ENCODE measurements around the gene CDK6. TPM values are rescaled to one million over a fixed set of nuclear protein-coding genes. Genes with fewer than 3 reads are reported as not detected.

Gene CDK6
- total RNA-seq, 1 experiment from 2014 or later, result 10.5 TPM

DNA sequence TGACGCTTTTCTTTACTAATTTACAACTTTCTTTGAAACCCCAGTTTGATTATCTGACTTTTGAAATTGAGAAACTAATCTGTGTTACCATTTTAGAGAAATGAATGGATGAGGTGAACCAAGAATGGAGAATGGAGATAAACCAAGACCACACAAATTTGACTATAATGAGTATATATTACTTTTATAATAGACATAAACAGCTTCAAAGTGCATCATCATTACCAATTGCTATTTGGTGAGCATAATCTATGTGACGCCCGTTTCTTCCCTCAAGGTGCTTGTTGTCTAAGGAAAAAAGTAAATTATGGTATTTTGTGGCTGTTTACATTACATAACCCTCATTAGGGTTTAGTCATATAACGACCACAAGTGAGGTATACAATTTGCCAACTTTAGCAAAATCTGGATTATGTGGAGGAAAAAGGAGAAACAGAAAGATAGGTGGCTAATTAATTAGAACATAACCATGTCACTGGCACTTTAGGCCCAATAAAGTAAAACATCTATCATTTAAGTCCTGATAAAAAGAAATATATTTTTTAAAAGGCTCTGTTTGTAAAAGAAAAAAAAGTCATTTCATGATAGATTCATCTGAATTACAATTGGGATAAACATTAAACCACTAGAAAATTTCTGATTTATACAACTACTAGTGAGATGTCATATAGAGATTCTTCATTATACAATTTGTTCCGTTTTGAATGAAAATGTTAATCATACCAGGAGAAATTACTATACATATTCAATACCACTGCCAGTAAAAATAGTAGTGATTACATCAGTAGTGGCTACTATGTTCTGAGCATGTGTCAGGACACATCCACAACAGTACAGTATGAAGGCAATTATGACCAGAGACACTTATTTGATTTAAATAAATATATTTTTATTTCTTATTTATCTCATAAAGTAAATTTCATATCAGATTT lies 128.0 kb downstream of the CDK6 start:
- DNase-seq (ENCODE audit: low spot score), result no peak
- Histone ChIP-seq H3K9me3 (ENCODE audit: low read depth, low read length, poor library complexity, severe bottlenecking) (no peaks in the 10 kb centered on the region), H3K36me3 (ENCODE audit: insufficient read depth, low read length, poor library complexity, severe bottlenecking) (no peaks in the 10 kb centered on the region), H3K27me3 (replicated peaks; ENCODE audit: insufficient read depth, low read depth, low read length, poor library complexity) (no peaks in the 10 kb centered on the region), H3K4me3 (ENCODE audit: low read depth, low read length, poor library complexity, severe bottlenecking) (no peak overlapping the region), H3K27ac (ENCODE audit: low read depth, low read length, poor library complexity, severe bottlenecking) (no peak overlapping the region), H3K4me1 (ENCODE audit: insufficient read depth, low read length, poor library complexity, severe bottlenecking) (no peaks in the 10 kb centered on the region)
- intact Hi-C loops (cut with micrococcal nuclease; ENCODE audit: unreplicated experiment), result no loop called here
- CTCF ChIA-PET, result no interaction called here
- POLR2A ChIA-PET (ENCODE audit: low non-redundant PET), result no interaction called here
- no TSS peak for BruUV-seq (replicated peaks)
- TF ChIP-seq, protein P1, sequence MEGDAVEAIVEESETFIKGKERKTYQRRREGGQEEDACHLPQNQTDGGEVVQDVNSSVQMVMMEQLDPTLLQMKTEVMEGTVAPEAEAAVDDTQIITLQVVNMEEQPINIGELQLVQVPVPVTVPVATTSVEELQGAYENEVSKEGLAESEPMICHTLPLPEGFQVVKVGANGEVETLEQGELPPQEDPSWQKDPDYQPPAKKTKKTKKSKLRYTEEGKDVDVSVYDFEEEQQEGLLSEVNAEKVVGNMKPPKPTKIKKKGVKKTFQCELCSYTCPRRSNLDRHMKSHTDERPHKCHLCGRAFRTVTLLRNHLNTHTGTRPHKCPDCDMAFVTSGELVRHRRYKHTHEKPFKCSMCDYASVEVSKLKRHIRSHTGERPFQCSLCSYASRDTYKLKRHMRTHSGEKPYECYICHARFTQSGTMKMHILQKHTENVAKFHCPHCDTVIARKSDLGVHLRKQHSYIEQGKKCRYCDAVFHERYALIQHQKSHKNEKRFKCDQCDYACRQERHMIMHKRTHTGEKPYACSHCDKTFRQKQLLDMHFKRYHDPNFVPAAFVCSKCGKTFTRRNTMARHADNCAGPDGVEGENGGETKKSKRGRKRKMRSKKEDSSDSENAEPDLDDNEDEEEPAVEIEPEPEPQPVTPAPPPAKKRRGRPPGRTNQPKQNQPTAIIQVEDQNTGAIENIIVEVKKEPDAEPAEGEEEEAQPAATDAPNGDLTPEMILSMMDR (conservative IDR thresholded peaks at IDR 0.05; ENCODE audit: low read depth, low read length), result no peak
- TF ChIP-seq EZH2 (IDR thresholded peaks at IDR 0.05; ENCODE audit: borderline replicate concordance, low read depth, low read length, poor library complexity, severe bottlenecking), result no peak

DNA sequence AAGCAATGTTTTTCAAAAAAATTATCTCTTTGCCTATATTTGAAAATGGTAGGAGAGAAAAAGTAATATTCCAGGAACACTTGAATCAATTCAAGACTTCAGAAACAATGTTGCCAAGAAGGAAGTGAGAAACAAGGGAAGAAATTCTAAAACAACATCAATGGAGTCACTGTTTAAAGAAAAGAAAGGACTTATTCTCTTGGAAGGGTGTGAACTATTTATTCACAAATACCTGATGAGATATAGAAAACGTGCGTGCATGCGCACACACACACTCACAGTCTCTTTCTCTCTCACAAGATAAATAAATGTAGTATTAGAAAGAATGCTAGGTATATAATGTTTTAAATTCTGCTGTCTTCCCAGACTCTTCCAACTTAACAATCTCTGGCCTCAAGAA lies 128.9 kb downstream of the CDK6 start:
- POLR2A ChIA-PET (ENCODE audit: low non-redundant PET), result no interaction called here
- no peak overlapping the region for H3K4me3 ChIP-seq (ENCODE audit: low read depth, low read length, poor library complexity, severe bottlenecking)
- H3K27me3 ChIP-seq (replicated peaks; ENCODE audit: insufficient read depth, low read depth, low read length, poor library complexity), result no peaks in the 10 kb centered on the region
- no peaks in the 10 kb centered on the region for H3K4me1 ChIP-seq (ENCODE audit: insufficient read depth, low read length, poor library complexity, severe bottlenecking)
- BruUV-seq (replicated peaks), result no TSS peak
- no peak for TF ChIP-seq EZH2 (IDR thresholded peaks at IDR 0.05; ENCODE audit: borderline replicate concordance, low read depth, low read length, poor library complexity, severe bottlenecking)
- no peak for DNase-seq (ENCODE audit: low spot score)
- no peaks in the 10 kb centered on the region for H3K9me3 ChIP-seq (ENCODE audit: low read depth, low read length, poor library complexity, severe bottlenecking)
- H3K36me3 ChIP-seq (ENCODE audit: insufficient read depth, low read length, poor library complexity, severe bottlenecking), result no peaks in the 10 kb centered on the region
- CTCF ChIA-PET, result no interaction called here
- no peak overlapping the region for H3K27ac ChIP-seq (ENCODE audit: low read depth, low read length, poor library complexity, severe bottlenecking)
- intact Hi-C loops (cut with micrococcal nuclease; ENCODE audit: unreplicated experiment), result no loop called here

DNA sequence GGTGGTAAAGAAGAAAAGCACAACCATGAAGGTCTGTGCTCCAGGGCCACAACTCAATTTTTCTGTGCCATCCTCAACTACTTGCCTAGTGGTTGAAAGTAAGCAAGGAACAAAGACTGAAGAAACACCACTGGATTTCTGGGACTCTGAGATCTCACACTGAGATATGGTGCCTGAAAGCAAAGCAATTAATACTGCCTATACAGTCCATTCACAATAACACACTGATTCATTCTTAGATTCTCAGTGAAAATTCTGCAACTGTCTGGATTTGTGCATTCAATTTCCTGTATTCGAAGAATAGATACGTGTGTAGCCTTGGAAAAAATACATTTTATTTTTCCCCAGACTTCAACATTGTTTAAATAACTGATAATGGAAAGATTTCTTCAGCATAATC lies 129.8 kb downstream of the CDK6 start:
- no peaks in the 10 kb centered on the region for H3K4me1 ChIP-seq (ENCODE audit: insufficient read depth, low read length, poor library complexity, severe bottlenecking)
- no peaks in the 10 kb centered on the region for H3K9me3 ChIP-seq (ENCODE audit: low read depth, low read length, poor library complexity, severe bottlenecking)
- POLR2A ChIA-PET (ENCODE audit: low non-redundant PET), result no interaction called here
- H3K27ac ChIP-seq (ENCODE audit: low read depth, low read length, poor library complexity, severe bottlenecking), result no peak overlapping the region
- no TSS peak for BruUV-seq (replicated peaks)
- H3K36me3 ChIP-seq (ENCODE audit: insufficient read depth, low read length, poor library complexity, severe bottlenecking), result no peaks in the 10 kb centered on the region
- TF ChIP-seq, protein P1 (conservative IDR thresholded peaks at IDR 0.05; ENCODE audit: low read depth, low read length), result no peak
- no peak for TF ChIP-seq EZH2 (IDR thresholded peaks at IDR 0.05; ENCODE audit: borderline replicate concordance, low read depth, low read length, poor library complexity, severe bottlenecking)
- H3K27me3 ChIP-seq (replicated peaks; ENCODE audit: insufficient read depth, low read depth, low read length, poor library complexity), result no peaks in the 10 kb centered on the region
- intact Hi-C loops (cut with micrococcal nuclease; ENCODE audit: unreplicated experiment), result no loop called here
- DNase-seq (ENCODE audit: low spot score), result no peak
- H3K4me3 ChIP-seq (ENCODE audit: low read depth, low read length, poor library complexity, severe bottlenecking), result no peak overlapping the region
- CTCF ChIA-PET, result no interaction called here

All from A673 (cell line).